ENCODE measurements around the gene ARHGEF19.

Gene ARHGEF19

GRCh38 chr1:16158993-16159831, 53.2 kb downstream of the ARHGEF19 start (continued):
- TF ChIP-seq, protein P1, sequence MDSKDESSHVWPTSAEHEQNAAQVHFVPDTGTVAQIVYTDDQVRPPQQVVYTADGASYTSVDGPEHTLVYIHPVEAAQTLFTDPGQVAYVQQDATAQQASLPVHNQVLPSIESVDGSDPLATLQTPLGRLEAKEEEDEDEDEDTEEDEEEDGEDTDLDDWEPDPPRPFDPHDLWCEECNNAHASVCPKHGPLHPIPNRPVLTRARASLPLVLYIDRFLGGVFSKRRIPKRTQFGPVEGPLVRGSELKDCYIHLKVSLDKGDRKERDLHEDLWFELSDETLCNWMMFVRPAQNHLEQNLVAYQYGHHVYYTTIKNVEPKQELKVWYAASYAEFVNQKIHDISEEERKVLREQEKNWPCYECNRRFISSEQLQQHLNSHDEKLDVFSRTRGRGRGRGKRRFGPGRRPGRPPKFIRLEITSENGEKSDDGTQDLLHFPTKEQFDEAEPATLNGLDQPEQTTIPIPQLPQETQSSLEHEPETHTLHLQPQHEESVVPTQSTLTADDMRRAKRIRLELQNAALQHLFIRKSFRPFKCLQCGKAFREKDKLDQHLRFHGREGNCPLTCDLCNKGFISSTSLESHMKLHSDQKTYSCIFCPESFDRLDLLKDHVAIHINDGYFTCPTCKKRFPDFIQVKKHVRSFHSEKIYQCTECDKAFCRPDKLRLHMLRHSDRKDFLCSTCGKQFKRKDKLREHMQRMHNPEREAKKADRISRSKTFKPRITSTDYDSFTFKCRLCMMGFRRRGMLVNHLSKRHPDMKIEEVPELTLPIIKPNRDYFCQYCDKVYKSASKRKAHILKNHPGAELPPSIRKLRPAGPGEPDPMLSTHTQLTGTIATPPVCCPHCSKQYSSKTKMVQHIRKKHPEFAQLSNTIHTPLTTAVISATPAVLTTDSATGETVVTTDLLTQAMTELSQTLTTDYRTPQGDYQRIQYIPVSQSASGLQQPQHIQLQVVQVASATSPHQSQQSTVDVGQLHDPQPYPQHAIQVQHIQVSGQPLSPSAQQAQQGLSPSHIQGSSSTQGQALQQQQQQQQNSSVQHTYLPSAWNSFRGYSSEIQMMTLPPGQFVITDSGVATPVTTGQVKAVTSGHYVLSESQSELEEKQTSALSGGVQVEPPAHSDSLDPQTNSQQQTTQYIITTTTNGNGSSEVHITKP (tag by site-specific recombination; IDR thresholded peaks at IDR 0.05), result peak; percentile 99
- peak; percentile 88 for TF ChIP-seq ZBTB8A (tag by site-specific recombination; IDR thresholded peaks at IDR 0.05)
- TF ChIP-seq ZNF658 (tag by site-specific recombination; IDR thresholded peaks at IDR 0.05), result no peak
- TF ChIP-seq, protein P2, sequence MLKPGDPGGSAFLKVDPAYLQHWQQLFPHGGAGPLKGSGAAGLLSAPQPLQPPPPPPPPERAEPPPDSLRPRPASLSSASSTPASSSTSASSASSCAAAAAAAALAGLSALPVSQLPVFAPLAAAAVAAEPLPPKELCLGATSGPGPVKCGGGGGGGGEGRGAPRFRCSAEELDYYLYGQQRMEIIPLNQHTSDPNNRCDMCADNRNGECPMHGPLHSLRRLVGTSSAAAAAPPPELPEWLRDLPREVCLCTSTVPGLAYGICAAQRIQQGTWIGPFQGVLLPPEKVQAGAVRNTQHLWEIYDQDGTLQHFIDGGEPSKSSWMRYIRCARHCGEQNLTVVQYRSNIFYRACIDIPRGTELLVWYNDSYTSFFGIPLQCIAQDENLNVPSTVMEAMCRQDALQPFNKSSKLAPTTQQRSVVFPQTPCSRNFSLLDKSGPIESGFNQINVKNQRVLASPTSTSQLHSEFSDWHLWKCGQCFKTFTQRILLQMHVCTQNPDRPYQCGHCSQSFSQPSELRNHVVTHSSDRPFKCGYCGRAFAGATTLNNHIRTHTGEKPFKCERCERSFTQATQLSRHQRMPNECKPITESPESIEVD (tag by site-specific recombination; IDR thresholded peaks at IDR 0.05), result no peak; the same call in 1 of the 2 replicates
- no peak for TF ChIP-seq ZSCAN4 (tag by site-specific recombination; IDR thresholded peaks at IDR 0.05)
- TF ChIP-seq ZBTB7A (tag by site-specific recombination; IDR thresholded peaks at IDR 0.05; ENCODE audit: low read depth), result no peak; the same call in 1 of the 2 replicates
- peak; percentile 92 for TF ChIP-seq KLF1 (tag by site-specific recombination; IDR thresholded peaks at IDR 0.05)
- peak; percentile 46; the same call in 1 of the 2 replicates for TF ChIP-seq ZNF600 (tag by site-specific recombination; IDR thresholded peaks at IDR 0.05)
- TF ChIP-seq, protein P3, sequence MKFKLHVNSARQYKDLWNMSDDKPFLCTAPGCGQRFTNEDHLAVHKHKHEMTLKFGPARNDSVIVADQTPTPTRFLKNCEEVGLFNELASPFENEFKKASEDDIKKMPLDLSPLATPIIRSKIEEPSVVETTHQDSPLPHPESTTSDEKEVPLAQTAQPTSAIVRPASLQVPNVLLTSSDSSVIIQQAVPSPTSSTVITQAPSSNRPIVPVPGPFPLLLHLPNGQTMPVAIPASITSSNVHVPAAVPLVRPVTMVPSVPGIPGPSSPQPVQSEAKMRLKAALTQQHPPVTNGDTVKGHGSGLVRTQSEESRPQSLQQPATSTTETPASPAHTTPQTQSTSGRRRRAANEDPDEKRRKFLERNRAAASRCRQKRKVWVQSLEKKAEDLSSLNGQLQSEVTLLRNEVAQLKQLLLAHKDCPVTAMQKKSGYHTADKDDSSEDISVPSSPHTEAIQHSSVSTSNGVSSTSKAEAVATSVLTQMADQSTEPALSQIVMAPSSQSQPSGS (tag by site-specific recombination; IDR thresholded peaks at IDR 0.05; ENCODE audit: low read depth), result peak; percentile 64
- peak; percentile 100 for TF ChIP-seq ZNF121 (tag by site-specific recombination; IDR thresholded peaks at IDR 0.05)
- TF ChIP-seq SP2 (tag by site-specific recombination; IDR thresholded peaks at IDR 0.05), result peak; percentile 13; the same call in 1 of the 2 replicates
- no peak for TF ChIP-seq ZNF138 (tag by site-specific recombination; IDR thresholded peaks at IDR 0.05; ENCODE audit: borderline replicate concordance)
- TF ChIP-seq, protein P4, sequence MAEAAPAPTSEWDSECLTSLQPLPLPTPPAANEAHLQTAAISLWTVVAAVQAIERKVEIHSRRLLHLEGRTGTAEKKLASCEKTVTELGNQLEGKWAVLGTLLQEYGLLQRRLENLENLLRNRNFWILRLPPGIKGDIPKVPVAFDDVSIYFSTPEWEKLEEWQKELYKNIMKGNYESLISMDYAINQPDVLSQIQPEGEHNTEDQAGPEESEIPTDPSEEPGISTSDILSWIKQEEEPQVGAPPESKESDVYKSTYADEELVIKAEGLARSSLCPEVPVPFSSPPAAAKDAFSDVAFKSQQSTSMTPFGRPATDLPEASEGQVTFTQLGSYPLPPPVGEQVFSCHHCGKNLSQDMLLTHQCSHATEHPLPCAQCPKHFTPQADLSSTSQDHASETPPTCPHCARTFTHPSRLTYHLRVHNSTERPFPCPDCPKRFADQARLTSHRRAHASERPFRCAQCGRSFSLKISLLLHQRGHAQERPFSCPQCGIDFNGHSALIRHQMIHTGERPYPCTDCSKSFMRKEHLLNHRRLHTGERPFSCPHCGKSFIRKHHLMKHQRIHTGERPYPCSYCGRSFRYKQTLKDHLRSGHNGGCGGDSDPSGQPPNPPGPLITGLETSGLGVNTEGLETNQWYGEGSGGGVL (tag by site-specific recombination; IDR thresholded peaks at IDR 0.05), result peak; percentile 34; the same call in 1 of the 2 replicates
- TF ChIP-seq, protein P5, sequence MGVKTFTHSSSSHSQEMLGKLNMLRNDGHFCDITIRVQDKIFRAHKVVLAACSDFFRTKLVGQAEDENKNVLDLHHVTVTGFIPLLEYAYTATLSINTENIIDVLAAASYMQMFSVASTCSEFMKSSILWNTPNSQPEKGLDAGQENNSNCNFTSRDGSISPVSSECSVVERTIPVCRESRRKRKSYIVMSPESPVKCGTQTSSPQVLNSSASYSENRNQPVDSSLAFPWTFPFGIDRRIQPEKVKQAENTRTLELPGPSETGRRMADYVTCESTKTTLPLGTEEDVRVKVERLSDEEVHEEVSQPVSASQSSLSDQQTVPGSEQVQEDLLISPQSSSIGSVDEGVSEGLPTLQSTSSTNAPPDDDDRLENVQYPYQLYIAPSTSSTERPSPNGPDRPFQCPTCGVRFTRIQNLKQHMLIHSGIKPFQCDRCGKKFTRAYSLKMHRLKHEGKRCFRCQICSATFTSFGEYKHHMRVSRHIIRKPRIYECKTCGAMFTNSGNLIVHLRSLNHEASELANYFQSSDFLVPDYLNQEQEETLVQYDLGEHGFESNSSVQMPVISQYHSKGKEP (tag by site-specific recombination; IDR thresholded peaks at IDR 0.05), result peak; percentile 57; the same call in 1 of the 2 replicates
- TF ChIP-seq ZNF223 (tag by site-specific recombination; IDR thresholded peaks at IDR 0.05), result peak; percentile 88
- peak; percentile 60 for TF ChIP-seq ZNF366 (tag by site-specific recombination; conservative IDR thresholded peaks at IDR 0.05)
- TF ChIP-seq ZNF155 (tag by site-specific recombination; IDR thresholded peaks at IDR 0.05), result no peak
- TF ChIP-seq ZFP3 (tag by site-specific recombination; IDR thresholded peaks at IDR 0.05; ENCODE audit: low read depth), result 0 out of 2 replicates have a peak, but pooled peaks have one; percentile 34
- peak; percentile 63 for TF ChIP-seq KLF10 (tag by site-specific recombination; IDR thresholded peaks at IDR 0.05)
- TF ChIP-seq ZNF610 (tag by site-specific recombination; IDR thresholded peaks at IDR 0.05; ENCODE audit: borderline replicate concordance), result no peak
- TF ChIP-seq MYNN (tag by site-specific recombination; IDR thresholded peaks at IDR 0.05; ENCODE audit: borderline replicate concordance), result no peak

Data from HEK293 (cell line).